OCI-M1 (cell line): ENCODE results near the gene PPP1R1C.

Source experiments
- DNase-seq: peaks from one replicate; lab custom pipeline; 2025; lab: John Stamatoyannopoulos, UW

PPP1R1C gene

DNA sequence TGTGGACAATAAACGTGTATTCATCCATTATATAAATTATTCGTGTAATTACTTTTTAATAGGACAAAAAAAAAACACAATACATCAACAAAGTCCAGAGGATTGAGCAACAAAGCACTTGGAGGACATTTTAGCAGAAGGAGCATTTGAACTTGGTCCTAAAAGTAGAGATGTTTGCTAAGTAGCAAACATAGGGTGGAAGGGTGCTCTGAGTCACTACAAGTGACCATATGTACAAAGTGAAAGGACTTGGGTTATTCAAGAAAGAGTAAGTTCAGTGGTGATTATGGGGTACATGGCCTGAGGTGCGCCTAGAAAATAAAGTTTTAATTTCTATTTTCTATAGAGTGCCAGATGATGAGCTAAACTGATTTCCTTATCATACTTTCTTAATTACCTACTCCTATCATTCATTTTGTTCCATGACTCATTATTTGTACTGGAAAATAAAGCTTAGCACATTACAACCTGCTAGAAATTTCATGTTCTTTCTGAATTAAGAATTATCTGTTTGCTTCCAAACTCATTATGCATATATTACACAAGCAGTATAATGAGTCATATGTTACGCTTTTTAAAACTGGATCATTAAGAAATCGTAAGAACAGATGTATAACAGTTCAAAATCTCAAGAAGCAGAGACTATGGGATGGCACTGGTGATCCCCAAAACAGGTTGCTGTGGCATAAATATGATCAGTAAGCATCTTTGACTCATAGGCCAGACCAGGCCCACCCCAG is 13.1 kb upstream of the PPP1R1C start:
- no peak for DNase-seq

DNA sequence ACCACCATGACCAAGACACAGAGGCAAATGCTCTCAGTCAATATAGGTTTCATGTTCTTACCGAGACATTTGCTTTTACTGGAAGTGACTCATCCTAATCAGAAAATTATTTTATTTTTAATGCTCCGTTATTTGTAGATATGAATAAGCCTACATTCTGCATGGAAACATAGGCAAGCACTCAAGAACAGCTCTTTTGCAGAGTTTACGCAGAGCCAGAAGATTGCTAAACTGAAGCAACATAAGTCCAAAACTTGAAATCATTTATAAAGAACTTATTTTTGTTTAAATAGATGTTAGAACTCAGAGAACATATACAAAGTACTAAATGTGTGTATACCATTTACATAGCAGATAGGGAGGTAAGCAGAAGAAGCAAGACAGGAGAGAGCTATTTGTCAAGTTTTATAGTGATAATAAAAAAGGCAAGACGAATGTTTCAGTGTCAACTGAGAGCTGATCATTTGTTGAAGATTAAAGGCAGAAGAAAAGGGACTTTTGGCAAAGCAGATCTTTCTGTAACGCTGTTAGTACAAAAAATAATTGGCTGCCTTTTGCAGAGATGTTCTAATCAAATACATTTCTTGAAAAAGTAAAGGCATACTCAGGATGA is 12.4 kb upstream of the PPP1R1C start:
- no peak for DNase-seq

DNA sequence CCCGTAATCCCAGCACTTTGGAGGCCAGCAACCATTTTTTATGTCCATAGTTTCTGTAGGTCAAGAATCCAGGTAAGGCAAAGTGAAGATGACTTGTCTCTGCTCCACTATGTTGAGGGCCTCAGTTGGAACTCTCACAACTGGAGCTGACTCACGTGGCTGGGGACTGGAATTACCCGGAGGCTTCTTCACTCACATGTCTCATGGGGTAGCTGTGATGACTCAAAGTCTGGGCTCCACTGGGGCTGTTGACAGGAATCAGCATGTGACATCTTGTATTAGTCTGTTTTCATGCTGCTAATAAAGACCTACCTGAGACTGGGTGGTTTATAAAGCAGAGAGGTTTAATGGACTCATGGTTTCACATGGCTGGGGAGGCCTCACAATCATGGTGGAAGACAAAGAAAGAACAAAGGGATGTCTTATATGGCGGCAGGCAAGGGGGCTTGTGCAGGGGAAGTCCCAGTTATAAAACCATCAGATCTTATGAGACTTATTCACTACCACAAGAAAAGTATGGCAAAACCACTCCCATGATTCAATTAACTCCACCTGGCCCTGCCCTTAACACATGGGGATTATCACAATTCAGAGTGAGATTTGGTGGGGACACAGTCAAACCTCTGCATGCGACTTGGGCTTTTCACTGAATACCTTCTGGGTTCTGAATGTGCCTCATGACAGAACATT is 7.8 kb upstream of the PPP1R1C start:
- no peak for DNase-seq

DNA sequence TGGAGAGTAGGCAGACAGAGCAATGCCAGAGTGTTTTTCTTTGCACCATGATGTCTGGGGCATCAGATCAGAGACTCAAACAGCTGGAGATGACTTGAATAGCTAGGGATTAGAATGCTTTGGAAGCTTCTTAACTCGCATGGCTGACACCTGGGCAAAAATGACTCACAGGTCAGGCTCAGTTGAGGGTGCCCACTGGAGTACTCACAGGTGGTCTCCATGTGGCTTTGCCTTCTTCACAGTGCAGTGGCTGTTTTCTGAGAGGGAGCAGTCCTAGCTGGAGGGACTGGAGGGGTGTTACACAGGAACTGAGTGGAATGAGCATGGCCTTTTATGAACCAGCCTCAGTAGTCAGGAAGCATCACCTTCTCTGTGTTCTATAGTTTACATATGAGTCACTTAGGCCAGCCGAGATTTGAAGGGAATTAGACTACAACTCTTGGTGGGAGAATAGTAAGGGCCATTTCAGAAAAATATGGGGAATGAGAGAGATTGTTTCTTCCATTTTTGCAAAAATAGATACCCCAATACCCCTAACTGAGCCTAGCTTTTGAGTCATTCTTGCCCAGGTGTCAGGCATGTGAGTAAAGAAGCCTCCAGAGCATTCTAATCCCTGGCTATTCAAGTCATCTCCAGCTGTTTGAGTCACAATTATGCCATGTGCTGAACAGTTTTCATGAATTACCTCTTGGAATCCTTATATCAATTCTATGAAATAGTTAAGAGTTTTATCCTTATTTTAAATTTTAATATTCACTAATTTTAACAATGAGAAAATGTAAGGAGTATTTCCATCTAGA is 7.1 kb upstream of the PPP1R1C start:
- no peak for DNase-seq

DNA sequence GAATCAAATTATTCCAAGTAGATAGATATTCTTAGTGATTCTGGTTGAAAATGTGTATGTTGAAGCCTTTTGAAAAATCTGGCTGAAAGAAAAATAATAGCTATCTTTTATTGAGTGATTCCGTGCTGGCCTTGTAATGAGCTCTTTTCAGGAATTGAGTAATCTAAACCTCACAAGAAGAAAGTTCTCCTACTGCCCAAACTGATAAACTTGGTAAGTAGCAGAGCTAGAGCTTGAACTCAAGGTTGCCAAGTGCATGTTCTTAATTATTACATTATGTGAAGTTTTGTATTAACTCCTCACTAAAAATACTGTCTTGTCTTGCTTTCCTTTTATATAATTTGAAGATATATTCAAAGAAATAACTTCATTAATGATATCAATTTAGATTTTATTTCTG is 1.6 kb upstream of the PPP1R1C start:
- DNase-seq: peak; percentile 50

DNA sequence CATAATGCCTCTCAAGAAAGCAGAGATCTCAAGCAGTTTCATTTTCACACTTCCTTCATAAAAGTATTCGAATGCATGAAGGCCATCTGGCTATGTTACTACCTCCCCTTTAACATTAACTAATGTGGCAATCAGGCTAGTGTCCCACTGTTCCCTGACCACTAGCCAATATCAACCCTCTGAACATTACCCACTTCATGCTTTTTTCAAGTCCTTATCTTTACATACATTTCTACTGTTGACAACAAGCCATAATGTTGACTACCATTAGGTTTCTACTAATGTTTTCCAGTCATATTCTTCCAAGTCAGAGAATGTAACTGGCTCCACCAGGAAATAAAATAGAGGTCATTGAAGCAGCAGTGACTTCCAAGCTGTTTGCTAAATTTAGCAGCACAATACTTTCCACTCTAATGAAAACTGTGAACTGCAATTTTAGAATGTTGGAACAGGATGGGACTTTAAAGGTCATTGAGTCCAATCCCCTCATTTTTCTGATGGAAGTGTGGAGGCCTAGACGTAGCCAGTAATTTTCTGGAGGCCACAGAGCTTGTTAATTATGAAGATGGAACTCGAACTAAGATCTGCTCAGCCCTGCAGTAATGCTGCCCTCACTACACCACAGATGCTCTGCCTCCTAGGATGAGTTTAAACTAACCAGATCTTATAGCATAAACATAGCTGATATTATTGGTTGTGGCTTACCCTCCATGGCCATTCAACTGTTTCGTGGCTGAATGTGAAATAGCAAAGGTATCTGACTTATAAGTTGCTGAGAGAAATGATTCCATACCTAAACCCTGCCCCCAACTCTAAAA is 630 bp upstream of the PPP1R1C start:
- DNase-seq: peak; percentile 62

DNA sequence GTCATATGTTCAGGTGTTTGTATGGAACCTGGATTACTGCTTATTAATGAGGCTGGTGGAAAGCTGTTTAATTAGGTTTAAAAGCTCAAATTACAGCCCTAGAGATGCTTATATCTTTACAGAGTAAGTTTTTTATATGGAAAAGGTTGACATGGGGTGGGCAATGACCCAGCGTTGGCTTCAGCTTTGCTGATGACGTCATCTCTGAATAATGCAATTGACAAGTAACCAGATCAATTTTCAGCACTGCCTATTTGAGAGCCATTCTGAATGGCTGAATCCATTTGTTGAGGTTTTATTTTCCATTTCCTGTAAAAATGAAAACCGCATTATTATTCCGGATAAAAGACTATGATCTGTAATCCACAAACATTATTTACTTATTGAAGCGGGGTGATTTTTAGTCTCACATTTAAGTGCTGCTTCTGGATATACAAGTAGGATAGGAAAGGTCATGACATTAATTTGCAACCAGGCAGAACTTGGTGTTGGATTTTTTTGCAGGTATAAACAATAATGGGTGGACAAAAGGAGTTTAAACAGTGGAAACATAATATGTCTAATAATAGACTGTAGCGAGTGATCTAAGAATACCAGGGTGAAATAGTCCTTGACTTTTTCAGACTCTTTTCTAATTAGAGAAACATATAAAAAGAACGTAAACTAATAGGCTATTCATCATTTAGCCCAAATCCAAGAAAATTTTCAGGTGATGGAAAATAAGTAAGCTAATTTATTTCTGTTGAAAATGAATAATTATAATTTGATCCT is 2.7 kb downstream of the PPP1R1C start:
- DNase-seq: no peak

DNA sequence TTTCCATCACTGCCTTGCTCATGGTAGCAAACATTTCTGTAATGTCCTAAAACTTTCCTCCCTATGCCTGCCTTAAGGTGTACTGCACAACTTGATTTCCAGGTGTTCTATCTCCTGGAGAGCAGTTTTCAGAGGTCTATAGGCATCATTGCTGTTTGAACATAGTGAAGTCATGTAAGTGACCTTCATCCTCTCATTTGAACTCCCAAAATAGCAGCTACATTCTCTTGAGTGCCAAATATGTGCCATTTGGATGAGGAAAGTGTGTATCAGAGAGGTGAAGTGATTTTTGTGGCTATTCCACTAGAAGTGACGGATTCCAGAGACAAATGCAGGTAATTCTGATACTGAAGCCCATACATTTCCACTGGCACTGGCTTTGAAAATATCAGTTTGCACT is 3.4 kb downstream of the PPP1R1C start:
- no peak for DNase-seq

DNA sequence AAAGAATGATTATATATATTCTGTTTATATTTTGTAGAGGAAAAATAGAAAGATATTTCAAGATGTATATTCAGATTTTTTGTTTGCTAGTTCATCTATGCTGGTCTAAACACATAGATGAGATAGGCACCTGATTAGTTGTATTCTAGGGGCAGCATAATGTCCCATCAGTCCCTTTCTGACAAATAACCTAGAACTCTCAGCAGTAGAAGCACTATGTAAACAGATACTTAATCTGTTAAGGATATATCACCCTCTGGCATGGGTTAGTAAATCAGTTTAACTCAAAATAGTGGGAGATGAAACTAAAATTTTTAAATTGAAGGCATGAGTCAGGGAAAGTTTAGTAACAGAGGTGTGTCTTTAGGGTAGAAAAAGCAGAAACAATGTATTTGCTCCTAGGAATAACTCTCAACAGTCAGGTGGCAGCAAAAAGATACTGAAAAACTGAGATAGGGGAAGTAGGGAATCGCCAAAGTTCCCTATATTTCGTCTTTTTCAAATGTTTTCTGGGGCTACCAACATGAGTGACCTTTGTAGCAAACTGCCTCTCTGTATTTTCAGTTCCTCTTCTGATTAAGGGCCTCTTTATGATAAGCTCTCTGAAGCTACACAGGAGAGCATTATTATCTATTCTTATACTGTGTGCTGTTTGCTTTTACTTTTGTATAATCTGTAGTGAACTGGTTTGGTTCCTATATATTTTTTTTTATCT is 5.7 kb downstream of the PPP1R1C start:
- peak; percentile 81 for DNase-seq

DNA sequence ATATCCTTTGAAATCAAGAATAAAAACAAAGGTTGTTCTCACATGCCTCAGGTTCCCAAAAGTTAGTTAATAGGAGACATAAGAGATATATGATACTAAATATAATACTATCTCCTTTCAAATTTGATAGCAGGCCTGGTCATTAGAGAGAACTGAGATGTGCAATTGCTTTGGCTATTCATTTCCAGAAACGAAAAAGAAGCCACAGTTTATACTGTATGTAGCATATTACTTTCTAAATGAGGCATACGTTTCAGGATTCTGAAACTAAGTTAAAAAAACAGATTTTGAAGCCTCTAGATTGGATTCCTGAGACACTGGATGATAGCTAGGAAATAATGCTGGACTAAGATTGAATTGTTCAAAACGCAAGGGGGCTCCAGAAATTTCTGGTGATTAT is 7.1 kb downstream of the PPP1R1C start:
- no peak for DNase-seq

DNA sequence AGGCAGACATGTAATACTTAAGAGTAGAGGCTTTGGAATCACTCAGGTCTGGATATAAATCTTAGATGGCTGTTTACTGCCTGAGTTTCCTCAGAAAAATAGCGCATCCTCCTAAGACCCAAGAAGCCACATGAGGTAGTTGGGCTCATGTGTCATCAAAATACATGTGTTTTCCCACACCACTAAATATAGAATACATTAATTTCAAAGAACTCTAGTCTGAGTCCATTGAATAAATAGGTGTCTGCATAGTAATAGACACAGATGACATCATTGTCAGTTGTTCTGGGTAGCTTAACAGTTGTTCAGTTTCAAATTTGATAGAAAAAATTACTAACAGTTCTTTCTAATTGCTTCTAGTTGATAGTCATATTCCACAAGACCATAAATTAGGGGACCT is 9.6 kb downstream of the PPP1R1C start:
- DNase-seq: no peak

DNA sequence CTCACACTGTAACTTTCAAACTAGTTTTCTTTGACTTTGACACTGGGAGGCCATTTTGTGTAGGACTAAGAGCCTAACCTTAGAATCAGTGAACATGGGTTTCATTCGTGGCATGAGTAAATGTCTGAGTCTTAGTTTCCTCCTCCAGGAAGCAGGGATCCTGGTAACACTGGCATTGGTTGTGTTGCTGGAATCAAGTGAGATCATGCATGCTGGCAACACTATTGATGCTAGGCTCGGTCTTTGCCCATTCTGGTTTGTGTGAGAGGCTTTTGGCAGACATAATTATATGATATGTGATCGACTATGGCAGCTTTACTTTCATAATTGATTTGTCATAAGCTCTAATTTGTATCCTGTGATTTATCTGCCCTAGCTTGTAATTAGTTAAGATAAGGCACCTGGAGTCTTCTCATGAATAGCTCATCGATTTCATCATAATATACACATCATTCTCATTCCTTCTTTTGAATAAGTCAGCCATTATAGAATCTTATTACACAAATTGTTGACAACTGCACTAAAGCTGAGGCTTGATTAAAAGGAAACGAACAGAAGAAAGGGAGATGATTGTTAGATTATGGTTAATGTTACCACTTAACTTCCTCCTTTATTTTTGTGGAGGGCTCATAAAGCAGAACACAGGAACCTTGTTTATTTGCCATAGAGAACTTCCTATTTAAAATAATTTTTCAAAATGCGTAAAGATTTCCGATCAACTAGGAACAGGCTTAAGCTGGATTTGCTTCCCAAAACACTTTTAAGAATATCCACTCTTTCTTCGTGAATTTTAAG is 12.6 kb downstream of the PPP1R1C start:
- peak; percentile 42 for DNase-seq

DNA sequence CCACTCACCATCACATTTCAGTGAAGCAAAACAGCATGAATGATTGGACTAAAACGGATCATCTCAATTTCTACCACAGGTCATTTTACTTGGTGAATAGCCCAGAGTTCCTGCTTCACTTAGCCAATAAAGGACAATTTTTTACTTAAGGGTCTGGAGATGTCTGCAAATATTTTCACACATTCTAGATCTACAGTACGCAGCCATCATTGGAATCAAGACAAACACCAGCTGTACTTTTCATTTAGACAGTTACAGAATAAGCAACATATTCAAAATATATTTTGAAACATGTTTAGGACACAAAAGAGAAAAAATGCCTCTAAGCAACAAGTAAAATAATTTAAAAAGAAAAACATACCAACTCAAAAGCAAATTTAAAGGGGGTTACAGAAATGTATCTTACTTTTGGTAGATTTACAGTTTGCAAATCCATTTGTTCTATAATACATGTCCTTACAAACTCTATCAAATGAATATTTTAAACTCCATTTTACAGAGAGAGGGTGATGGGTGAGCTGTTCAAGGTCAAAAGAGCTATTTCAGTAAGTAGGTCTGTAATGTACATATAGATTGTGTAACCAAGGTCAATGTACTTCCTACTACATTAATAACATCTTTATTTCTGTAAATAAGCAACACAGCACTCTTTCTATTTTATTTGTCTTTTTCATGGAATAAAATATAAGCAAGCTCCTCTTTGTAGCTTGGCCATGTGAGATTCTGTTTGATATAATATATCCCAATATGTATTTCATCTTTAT is 13.4 kb downstream of the PPP1R1C start:
- DNase-seq: no peak

DNA sequence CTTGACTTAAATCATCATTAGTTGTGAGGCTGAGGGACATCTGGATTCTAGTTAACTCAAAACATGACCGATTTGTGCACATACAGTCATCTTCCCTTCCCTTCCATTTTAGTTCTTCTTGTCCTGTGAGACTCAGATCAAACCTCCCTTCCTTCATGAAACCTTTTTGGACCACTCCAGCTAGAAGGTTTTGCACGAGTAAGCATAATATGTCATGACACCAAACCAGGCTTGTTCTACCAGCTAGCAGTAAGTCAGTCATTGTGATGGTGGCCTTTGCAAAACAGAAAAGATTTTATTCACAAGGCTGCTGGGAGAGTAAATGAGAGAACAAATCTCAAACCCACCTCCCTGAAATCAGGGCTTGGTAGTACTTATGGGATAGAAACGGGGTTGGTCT is 14.3 kb downstream of the PPP1R1C start:
- no peak for DNase-seq

DNA sequence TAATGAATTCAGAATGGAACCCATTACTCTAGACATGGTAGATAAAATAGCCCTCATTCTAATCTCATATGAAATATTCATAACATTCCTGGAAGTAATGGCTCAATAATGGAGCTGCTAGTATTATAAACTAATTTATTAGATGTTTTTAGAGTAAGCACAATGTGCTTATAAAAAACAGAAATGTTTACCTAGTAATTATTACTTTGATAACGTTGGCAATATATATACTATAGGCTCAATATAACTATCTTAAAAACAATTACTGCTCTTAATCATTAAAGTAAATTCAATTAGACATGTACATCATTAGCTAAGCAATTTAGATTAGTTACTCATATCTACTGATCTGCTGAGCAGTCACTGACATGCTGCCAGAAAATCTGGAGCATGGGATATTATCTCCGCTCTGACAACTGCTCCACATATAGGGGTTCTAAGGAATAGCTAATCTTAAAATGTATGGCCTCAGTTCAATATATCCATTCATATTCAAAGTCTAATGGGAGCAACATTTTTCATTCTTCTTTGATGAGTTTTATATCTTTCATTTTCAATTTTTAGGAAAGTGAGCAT is 19.4 kb downstream of the PPP1R1C start:
- no peak for DNase-seq

DNA sequence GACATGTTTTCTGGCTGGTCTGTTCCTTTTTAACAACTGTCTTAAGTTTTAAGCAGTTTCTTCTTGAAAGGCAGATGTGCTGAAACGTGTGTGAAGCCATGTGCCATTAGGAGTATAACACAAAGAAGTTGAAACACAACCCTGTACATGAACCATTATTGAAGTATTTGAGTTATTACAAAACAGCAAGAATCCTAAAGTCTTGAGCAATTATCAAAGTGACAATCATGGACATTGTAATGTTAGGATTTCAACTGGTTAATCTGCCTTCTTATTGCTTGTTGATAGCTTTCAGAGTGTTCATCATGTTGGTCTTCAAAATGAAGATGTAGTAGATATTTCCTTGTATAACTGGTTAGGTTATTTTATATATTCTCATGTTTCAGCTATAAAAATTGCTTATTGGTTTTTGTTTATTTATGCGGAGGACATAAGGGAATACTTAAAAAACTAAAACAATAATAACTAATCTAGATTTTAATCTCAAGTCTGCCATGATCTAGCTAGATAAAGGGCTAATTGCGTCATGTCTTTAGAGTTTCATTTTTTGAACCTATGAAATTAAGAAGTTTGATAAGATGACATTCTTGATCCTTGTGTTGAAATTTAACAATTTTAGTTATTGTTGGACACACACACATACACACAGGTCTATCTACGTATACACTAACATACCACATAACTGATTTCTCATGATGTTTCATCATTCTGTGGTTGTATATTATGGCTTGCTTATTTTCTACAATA is 21.1 kb downstream of the PPP1R1C start:
- DNase-seq: no peak

DNA sequence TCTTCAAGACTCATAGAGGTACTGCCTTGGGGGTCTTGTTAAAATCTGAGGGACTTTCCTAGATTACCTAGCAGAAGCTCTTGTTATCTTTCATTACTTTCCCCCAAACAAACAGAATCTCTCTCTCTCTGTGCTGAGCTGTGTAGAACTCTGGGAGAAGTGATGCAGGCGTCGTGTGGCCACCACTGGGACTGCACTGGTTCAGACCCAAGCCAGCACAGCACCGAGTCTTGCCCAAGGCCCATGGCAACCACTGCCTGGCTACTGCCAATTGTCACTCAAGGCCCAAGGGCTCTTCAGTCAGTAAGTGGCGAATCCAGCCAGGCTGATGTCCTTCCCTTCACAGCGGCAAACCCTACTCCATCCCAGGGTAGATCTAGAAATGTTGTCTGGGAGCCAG is 28.6 kb downstream of the PPP1R1C start:
- DNase-seq: no peak
